DND-41 (cell line): ENCODE results near the gene TMEM119.

Experiments
- CTCF ChIP-seq: IDR thresholded peaks from 2 replicates; pipeline ENCODE4 v1.5.1; 2012; ENCODE audit warnings: borderline replicate concordance, low read length, moderate library complexity, mild to moderate bottlenecking; ENCODE audit not compliant: poor library complexity, severe bottlenecking; ENCODE audit errors: extremely low read depth
- EZH2 ChIP-seq: IDR thresholded peaks from 3 replicates; pipeline ENCODE4 v1.6.1; 2012; ENCODE audit warnings: borderline replicate concordance, low read depth, mild to moderate bottlenecking, moderate library complexity, low read length, inconsistent platforms; ENCODE audit not compliant: severe bottlenecking

DNA sequence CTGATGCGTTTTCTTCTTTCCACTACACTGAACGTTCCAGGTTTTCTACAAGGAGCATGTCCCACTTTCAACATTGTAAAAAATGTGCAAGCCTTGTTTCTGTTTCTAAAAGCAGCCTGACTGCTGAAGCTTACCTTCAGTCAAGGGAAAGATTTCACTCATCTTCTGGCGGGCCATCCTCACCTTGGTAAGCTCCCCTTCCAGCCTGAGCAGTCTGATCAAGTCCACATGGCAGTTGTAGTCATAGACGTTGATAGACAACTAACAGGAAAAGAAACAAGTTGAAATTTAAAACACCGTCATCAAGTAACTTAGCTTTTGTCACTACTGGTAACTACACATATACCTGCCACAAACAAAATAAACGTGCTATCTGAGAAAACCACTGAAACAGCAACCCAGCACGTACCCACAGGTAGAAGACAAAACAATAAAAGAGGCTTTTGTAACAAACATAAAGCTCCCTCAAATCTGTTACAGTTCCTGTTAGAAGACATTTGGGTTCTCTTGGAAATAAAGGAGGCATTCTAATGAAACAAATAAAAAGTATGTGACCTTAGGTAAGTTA is 48.8 kb downstream of the TMEM119 start:
- TF ChIP-seq CTCF (no peak), EZH2 (no peak)
